ENCODE data around the gene PLD6.

PLD6 gene

DNA sequence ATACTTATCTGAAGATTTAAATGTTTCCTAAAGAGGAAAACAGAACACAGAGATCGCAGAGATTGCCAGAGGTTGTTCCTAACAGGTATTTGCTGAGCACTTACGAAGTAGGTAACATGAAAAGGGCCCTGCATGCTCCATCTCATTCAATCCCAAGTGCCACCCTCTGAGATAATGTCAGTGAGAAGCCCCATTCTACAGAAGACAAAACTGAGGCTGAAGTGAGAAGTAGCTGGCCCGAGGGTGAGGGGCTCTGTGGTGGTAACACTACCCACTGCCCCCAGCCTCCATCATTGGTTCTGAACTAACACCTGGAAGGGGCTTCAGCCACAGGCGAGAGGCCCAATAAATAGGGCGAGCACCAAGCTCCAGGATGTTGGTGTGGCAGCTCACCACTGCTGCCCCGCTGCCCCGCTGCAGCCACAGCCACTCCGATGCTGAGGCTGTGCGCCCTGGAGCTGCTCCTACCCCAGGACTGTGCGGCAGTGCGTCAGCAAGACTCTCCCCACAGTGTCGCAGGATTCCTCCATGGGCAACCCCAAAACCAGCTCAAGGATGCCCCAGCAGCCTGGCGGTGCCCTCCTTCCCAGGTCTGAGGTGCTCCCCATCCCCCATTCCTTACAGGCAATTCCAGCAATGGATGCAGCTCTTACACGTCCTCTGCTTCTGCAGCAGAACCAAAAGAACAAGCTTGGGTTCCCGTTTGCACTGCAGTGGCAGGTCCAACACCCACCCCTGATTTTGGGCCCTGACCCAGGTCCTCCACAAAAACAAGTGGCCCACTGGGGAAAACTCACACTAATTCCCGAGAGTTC is 20.5 kb upstream of the PLD6 start:
- DNase-seq: no peak

DNA sequence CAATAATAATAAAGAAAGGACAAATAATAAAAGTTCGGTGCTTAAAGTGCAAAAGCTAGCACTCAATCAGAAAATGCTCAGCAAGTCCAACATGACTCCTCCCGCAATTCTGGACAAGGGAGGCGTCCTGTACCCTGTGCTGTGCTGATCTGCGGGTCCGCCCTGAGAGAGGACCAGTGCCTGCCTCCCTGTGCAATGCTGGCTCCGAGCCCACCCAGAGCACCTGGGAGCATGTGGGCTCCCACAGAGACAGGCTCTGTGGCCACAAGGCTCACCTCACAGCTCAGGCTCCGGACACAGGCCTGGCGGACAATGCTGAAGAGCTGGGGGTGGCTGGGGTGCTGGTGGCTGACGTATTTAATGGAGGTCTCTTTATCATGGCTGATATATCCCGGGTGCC is 19.8 kb upstream of the PLD6 start:
- DNase-seq: no peak

GRCh38 chr17:17224137-17224536 is 18.0 kb upstream of the PLD6 start:
- DNase-seq: no peak

DNA sequence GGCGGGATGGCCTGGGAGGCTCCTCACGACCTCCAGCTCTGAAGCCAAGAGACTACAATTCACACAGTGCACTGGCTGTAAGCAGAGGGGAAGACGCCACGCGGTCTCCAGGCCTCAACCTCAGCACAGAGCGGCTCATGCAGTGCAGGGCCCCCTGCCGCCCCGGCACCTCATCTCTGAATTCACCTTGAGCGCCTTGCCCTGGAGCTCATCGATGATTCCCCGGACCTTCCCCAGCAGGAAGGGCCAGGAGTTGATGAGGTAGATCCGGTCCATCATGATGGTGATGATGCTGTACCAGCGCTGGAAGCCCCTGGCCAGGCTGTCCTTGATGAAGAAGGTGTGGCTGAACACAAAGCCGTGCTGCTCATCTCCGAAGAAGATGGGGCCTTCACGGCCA is 17.6 kb upstream of the PLD6 start:
- no peak for DNase-seq

DNA sequence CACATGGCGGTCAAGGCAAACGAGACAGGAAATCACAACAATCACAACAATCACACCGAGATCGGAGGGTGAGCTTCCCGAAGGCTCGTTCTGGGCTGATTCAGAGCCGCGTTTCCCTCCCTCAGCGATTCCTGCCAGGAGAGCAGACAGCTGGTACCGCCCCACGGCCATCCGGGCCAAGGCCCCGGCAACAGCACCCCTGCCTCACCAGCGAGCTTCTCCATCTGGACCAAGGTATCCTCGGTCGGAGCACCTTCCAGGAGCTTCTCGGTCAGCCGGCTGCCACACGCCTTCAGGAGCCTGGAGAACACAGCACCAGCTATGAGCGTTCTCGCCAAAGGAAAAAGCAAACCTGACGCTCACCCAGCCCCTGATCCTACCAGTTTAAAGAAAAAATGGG is 15.2 kb upstream of the PLD6 start:
- no peak for DNase-seq

GRCh38 chr17:17220529-17220928 is 14.4 kb upstream of the PLD6 start:
- DNase-seq: no peak

GRCh38 chr17:17217995-17218394 is 11.9 kb upstream of the PLD6 start:
- DNase-seq: no peak

- no peak for DNase-seq
Observed at GRCh38 chr17:17216776-17217175, 10.6 kb upstream of the PLD6 start.

- DNase-seq: no peak
Observed at GRCh38 chr17:17216236-17216635, 10.1 kb upstream of the PLD6 start.

GRCh38 chr17:17215575-17215974 is 9.4 kb upstream of the PLD6 start:
- DNase-seq: no peak

DNA sequence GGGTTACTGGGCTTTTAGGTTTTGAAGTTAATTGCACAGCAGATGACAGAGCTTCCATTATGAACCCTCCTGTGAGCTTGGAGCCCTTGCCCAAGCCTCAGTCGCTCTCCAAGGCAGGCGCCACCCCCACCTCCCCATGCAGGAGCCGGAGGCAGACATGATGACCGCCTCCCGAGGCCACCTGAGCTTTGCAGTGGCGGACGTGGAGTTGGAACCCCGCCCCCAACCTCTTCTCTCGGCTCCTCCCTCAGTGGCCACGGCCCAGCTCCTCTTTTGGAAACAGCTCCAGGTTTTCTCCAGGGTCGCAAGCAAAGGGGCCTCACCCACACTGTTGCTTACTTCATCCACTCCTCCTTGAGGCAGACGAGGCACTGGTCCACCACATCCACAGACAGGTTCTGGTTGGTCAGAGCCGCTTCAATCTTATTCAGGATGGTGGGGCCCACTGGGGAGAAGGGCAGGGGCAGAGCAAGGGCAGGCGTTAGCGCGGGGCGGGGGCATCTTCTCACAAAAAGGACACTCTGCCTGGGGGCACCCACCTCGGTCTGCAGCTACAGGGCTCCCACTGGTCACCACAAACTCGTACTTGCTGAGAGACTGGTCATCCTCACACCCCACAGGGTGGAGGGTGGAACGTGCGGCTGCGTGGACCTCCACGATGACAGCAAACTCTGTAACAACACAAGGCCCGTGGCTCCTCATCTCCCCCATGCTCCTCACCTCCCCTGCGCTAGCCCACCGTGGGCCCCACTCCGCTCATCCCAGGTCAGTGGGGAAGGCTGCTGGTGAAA is 8.7 kb upstream of the PLD6 start:
- DNase-seq: no peak

GRCh38 chr17:17213775-17214174 is 7.6 kb upstream of the PLD6 start:
- DNase-seq: no peak

DNA sequence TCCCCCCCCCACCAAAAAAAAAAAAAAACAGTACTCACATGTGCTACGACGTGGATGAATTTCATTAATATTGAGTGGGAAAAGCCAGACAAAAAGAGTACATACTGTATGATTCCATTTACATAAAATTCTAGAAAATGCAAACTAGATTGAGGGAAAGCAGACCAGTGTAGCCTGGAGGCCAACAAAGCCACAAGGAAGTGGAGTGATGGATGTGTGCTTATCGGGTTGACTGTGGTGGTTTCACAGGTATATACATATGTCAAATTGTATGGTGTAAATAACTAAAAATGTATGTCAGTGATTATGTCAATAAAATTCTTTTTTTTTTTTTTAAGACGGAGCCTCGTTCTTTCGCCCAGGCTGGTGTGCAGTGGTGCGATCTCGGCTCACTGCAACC is 1.9 kb upstream of the PLD6 start:
- DNase-seq: no peak

DNA sequence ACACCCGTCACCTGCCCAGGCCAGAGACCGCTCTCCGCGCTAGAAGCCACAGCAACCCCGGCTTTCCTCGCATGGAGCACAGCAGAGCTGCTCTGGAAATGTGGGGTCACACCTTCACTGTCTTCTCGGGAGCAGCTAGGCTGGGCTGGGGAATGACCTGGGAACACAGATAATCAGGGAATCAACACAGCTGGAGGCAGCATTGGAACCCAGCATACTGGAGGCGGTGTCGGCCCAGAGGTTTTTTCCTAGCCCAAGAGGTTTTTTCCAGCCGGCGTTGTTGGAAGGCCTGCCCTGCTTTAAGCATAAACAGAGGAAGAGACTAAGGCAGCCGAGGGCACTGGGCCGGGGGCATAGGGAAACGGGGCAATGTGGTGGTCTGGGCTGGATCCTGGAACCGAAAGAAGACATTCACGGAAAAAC is 791 bp upstream of the PLD6 start:
- DNase-seq: no peak

DNA sequence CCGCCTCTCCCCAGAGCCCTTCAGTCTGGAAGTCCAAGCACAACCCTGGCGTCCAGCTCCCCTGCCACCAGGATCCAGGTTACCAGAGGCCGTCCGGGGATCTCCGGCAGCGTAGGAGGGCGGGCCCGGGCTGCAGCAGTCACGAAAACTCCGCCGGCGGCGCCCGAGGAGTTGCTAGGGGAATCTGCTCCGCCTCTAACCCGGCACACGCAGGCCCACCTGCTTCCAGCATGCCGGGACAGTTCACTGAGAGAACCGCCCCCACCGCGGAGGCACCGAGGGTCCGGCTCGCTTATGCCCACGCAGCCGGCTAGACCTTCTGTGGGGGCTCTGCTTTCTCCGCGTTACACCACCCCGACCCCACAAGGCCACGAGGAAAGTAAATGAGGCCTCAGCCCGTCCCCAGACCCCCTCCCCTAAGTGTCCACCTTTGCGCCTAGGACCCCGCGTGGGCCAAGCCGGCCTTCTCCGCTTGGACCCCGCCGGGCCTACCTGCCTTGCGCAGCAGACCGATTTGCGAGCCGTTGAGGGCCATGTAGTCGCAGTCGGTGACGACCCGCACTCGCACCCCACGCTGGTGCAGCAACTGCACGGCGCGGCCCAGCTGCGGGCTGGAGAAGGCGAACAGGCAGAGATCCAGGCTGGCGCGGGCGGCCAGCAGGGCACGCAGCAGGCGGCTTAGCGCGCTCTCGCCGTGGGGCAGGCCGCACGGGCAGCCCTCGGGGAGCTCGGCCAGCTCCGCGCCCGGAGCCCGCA is 587 bp downstream of the PLD6 start:
- peak; percentile 83 for DNase-seq

- DNase-seq: no peak
Observed at GRCh38 chr17:17204635-17205231, 1.4 kb downstream of the PLD6 start.

DNA sequence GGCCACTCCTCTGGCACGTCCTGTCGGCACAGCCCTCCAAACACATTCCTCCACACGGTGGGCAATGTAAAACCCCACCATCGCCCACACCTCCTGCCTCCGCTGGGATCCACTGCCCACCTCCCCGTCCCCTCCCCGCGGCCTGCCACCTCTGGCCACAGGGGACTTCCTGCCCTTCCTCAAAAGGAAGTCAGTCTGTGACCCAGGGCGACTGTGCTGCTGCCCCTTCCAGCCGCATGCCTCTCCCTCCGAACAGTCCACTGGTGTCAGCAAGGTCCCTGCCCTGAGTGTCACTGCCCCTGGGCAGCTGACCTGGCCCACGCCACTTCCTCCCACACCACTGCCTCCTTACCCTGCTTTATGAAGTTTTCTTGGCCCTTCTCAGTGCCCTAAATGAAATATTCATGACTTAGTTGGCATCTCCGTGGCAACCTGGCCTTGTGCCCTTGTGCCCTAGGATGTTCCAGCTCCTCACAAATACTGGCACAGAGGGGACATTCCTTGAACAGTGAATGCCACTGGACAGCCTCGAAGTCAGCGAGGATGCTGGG is 2.0 kb downstream of the PLD6 start:
- no peak for DNase-seq

- DNase-seq: no peak
Observed at GRCh38 chr17:17203173-17203730, 2.9 kb downstream of the PLD6 start.

GRCh38 chr17:17201907-17202306 is 4.2 kb downstream of the PLD6 start:
- no peak for DNase-seq

GRCh38 chr17:17201271-17201670 is 4.9 kb downstream of the PLD6 start:
- no peak for DNase-seq

DNA sequence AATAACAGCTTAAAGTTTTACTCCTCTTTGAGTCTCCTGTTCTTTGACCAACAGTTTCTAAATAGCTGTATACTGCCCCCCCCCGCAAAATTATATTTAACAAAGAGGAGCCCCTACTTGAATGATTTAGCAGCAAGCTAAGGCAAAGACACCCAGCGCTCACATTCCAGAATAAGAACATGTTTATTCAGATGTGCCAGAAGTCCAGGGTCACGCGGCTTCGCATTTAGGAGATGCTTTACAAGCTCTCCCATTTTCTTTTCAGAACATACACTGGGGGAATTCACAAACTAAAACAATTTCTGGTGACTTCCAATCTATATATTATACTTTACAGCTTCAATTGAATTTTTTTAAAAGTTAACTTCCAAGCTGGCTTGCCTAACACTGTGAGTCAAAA is 5.3 kb downstream of the PLD6 start:
- no peak for DNase-seq

- DNase-seq: no peak
Observed at GRCh38 chr17:17200311-17200710, 5.8 kb downstream of the PLD6 start.

GRCh38 chr17:17198281-17198680 is 7.9 kb downstream of the PLD6 start:
- DNase-seq: no peak

Data from activated CD8-positive, alpha-beta memory T cell treated with anti-CD3 and anti-CD28 coated beads, Interleukin-2, amount 50 U/mL, for 48 hours (primary cell).